GM12891 (cell line): ENCODE results near the gene TSPO2.

Experiments
- POLR2A ChIP-seq: IDR thresholded peaks from 2 replicates; pipeline ENCODE4 v1.6.1; 2011; ENCODE audit warnings: low read depth, low read length, control low read depth
- POLR2AphosphoS5 ChIP-seq: IDR thresholded peaks from 2 replicates; pipeline ENCODE4 v1.6.1; 2011; ENCODE audit warnings: low read depth, low read length, control low read depth
- SPI1 ChIP-seq: IDR thresholded peaks from 2 replicates; pipeline ENCODE4 v1.6.1; 2011; ENCODE audit warnings: low read depth, low read length, control low read depth
- TAF1 ChIP-seq: IDR thresholded peaks from 2 replicates; pipeline ENCODE4 v1.6.1; 2011; ENCODE audit warnings: low read depth, low read length, control low read depth

GRCh38 chr6:41025966-41026530 is 16.2 kb upstream of the TSPO2 start:
- no peak for TF ChIP-seq POLR2A
- TF ChIP-seq POLR2AphosphoS5: no peak
- TF ChIP-seq TAF1: no peak
- no peak for TF ChIP-seq SPI1
